DOHH2 (cell line): ENCODE results near the gene HS3ST5.

Experiments
- CTCF ChIP-seq: fragments of 200-600 bp; sonication (generic); IDR thresholded peaks from one replicate; pipeline ENCODE4 v1.5.1; 2014; ENCODE audit warnings: antibody characterized with exemption, mild to moderate bottlenecking, low read depth, low read length; ENCODE audit not compliant: poor library complexity, severe bottlenecking
- EZH2phosphoT487 ChIP-seq: fragments of 200-600 bp; sonication (generic); IDR thresholded peaks from 2 replicates; pipeline ENCODE4 v1.6.1; 2017; ENCODE audit warnings: borderline replicate concordance, mild to moderate bottlenecking, antibody characterized with exemption, low read length, moderate library complexity, mixed read lengths

- TF ChIP-seq CTCF (no peak), EZH2phosphoT487 (no peak)
Observed at GRCh38 chr6:114157848-114158247, 185.0 kb downstream of the HS3ST5 start.
